Testis (tissue), 2 donors: ENCODE data around the gene SLC9A8.

Source experiments
- POLR2A ChIP-seq: fragments of 450-650 bp; IDR thresholded peaks from one replicate; pipeline ENCODE4 v1.6.1; 2017; ENCODE audit warnings: antibody characterized with exemption, mild to moderate bottlenecking, moderate library complexity
- TF ChIP-seq, protein P1 (sequence below), 3 experiments: fragments of 450-650 bp in 2 of 3; fragments of 200-600 bp in 1 of 3; sonication (generic) in 1 of 3; IDR thresholded peaks; one replicate each; pipeline ENCODE4 v1.5.1; 2016 to 2019; ENCODE audit warnings: antibody characterized with exemption in 3 of 3, mild to moderate bottlenecking in 2 of 3, moderate library complexity in 1 of 3

- TF ChIP-seq POLR2A, result no peak
- TF ChIP-seq, protein P1, sequence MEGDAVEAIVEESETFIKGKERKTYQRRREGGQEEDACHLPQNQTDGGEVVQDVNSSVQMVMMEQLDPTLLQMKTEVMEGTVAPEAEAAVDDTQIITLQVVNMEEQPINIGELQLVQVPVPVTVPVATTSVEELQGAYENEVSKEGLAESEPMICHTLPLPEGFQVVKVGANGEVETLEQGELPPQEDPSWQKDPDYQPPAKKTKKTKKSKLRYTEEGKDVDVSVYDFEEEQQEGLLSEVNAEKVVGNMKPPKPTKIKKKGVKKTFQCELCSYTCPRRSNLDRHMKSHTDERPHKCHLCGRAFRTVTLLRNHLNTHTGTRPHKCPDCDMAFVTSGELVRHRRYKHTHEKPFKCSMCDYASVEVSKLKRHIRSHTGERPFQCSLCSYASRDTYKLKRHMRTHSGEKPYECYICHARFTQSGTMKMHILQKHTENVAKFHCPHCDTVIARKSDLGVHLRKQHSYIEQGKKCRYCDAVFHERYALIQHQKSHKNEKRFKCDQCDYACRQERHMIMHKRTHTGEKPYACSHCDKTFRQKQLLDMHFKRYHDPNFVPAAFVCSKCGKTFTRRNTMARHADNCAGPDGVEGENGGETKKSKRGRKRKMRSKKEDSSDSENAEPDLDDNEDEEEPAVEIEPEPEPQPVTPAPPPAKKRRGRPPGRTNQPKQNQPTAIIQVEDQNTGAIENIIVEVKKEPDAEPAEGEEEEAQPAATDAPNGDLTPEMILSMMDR (IDR thresholded peaks at IDR 0.05), result no peak
These were observed 41.7 kb downstream of the SLC9A8 start for GRCh38 chr20:49854190-49854875.
